ENCODE data around the gene TOM1L1. TPM values are rescaled to one million over a fixed set of nuclear protein-coding genes. Genes with fewer than 3 reads are reported as not detected.

The TOM1L1 gene
- total RNA-seq, 2 experiments from 2014 or later: 1.2 to 1.3 TPM

Other genes starting within 250 kb of the TOM1L1 start
- gene COX11, start 67.8 kb downstream of the TOM1L1 start, total RNA-seq: 10 to 100 TPM; 48.6 to 50.0 TPM
- 1 to 10 TPM; 4.5 to 5.3 TPM for gene STXBP4, start 67.9 kb downstream of the TOM1L1 start, total RNA-seq

All from activated naive CD4-positive, alpha-beta T cell treated with anti-CD3 and anti-CD28 coated beads for 36 hours (primary cell).